Naive thymus-derived CD8-positive, alpha-beta T cell (primary cell): ENCODE results near the gene KIFC3. TPM values are rescaled to one million over a fixed set of nuclear protein-coding genes. Genes with fewer than 3 reads are reported as not detected.

Experiments
- ATAC-seq, 2 donors: fragments of 150-1000 bp; cut with Tn5 transposase in 1 of 2; sonication (Bioruptor Pico), chemical (Tn5 transposase) in 1 of 2; 1 replicate in 1 of 2; 2 replicates in 1 of 2; pipeline ENCODE4 v1.10.0; 2021; ENCODE audit warnings: mild to moderate bottlenecking in 2 of 2, moderate library complexity in 2 of 2
- POLR2A ChIA-PET: fragments of 350-600 bp; sonication (Branson Sonifier 250); formaldehyde crosslinking; loops from one replicate; lab custom pipeline; 2021; ENCODE audit warnings: antibody characterized with exemption; lab: Charles Lee
- DNase-seq, 10 donors: peaks; one replicate each; pipeline versions ENCODE4 v3.0.0 to v3.0.0-alpha.2; 2020 to 2022
- H3K27ac Mint-ChIP-seq, 10 donors: one replicate each; pipeline ENCODE4 v1.8.0; 2020 to 2022; ENCODE audit warnings: mild to moderate bottlenecking in 10 of 10, mixed read lengths in 10 of 10, moderate library complexity in 4 of 10, inconsistent platforms in 1 of 10
- H3K27me3 Mint-ChIP-seq, 5 donors: one replicate each; pipeline ENCODE4 v1.8.0; 2021 to 2022; ENCODE audit warnings: mixed read lengths in 5 of 5
- H3K36me3 Mint-ChIP-seq, 3 donors: one replicate each; pipeline ENCODE4 v1.8.0; 2020 to 2022; ENCODE audit warnings: mixed read lengths in 3 of 3, mild to moderate bottlenecking in 2 of 3, inconsistent platforms in 1 of 3
- H3K4me1 Mint-ChIP-seq, 4 donors: one replicate each; pipeline ENCODE4 v1.8.0; 2021 to 2022; ENCODE audit warnings: mixed read lengths in 4 of 4
- H3K4me3 Mint-ChIP-seq, 10 donors: one replicate each; pipeline ENCODE4 v1.8.0; 2020 to 2022; ENCODE audit warnings: mild to moderate bottlenecking in 10 of 10, mixed read lengths in 10 of 10, moderate library complexity in 6 of 10, inconsistent platforms in 1 of 10
- H3K9me3 Mint-ChIP-seq, 9 donors: one replicate each; pipeline ENCODE4 v1.8.0; 2020 to 2022; ENCODE audit warnings: mixed read lengths in 9 of 9, mild to moderate bottlenecking in 3 of 9, inconsistent platforms in 1 of 9, moderate library complexity in 1 of 9
- polyA plus RNA-seq, 3 donors: library from polyadenylated mRNA; unstranded; fragments of 300-500 nt; fragmentation: Illumina TruSeq; gene quantifications; one replicate each; pipeline ENCODE4 v1.2.3, GENCODE V29; 2021
- total RNA-seq, 8 experiments: library from RNA in 2 of 8; stranded (reverse) in 2 of 8; gene quantifications; one replicate each; pipeline ENCODE4 v1.2.3 and lab custom pipeline; 2021 to 2026

The KIFC3 gene
- total and polyA plus RNA-seq, 5 experiments from 2014 or later, result 0.23 to 0.44 (median 0.36) TPM; not detected in 2

DNA sequence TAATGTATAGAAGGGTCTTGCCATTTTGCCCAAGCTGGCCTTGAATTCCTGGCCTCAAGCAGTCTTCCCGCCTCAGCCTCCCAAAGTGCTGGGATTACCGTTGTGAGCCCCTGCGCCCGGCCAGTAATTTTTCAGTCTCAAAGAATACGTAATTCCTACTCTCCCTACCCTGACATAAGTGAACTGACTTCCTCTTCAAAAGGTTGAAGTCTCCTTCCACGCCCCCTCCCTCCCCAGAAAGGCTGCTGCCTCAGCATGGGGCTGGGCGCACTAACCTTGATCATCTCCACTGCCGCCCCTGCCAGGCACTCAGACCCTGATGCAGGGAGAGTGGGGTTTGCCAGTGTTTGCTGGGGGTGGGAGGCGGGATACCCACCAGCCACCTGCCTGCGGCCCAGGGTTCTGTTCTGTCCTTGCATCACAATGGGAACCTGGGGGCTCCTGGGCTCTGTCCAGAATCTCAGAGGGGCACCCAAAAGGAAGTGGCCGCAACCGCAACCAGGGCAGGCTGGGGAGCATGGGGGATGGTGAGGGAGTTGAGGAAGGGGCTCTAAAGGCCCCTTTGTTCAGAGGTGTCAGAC lies 27.5 kb downstream of the KIFC3 start:
- Mint-ChIP-seq H3K27me3 (no peaks in the 10 kb centered on the region), H3K4me3 (no peak overlapping the region), H3K4me1 (no peaks in the 10 kb centered on the region), H3K9me3 (no peaks in the 10 kb centered on the region), H3K36me3 (no peaks in the 10 kb centered on the region), H3K27ac (peak overlapping the region in 1 of 10 donors; percentile 28)
- no peak for DNase-seq
- POLR2A ChIA-PET, result no interaction called here
- ATAC-seq, result no peak

DNA sequence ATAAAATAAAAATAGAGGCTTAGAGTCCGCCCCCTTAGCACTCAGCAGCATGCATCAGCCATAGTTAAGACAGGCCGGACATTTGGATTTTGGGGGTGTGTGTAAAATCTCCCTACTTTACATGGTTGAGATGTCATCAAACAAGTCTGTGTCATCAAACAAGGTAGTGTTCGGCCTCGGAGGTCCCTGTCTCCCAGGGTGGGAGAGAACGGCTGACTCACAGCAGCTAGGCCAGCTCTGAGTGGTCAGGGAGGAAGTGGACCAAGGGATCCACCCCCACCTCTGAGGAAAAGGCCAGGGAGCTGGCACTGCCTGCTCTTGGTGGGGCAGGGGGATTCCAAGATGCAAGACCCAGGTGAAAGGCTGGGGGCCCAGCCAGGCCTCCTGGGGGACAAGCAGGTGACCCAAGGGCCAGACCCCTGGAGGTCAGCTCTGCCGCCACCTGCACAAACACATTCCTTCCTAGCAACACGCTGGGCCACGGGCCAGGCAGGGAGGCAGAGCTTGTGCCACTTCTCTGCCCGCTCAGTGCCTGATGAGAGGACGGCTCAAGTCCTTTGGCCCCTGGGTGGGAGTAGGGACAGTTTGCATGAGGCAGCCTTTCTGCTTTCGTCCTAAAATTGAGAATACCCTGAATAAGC lies 28.5 kb downstream of the KIFC3 start:
- Mint-ChIP-seq H3K27ac (no peak overlapping the region), H3K4me1 (no peaks in the 10 kb centered on the region), H3K9me3 (no peaks in the 10 kb centered on the region), H3K27me3 (no peaks in the 10 kb centered on the region), H3K4me3 (no peak overlapping the region), H3K36me3 (no peaks in the 10 kb centered on the region)
- DNase-seq (no peak), ATAC-seq (no peak)
- POLR2A ChIA-PET, result no interaction called here

DNA sequence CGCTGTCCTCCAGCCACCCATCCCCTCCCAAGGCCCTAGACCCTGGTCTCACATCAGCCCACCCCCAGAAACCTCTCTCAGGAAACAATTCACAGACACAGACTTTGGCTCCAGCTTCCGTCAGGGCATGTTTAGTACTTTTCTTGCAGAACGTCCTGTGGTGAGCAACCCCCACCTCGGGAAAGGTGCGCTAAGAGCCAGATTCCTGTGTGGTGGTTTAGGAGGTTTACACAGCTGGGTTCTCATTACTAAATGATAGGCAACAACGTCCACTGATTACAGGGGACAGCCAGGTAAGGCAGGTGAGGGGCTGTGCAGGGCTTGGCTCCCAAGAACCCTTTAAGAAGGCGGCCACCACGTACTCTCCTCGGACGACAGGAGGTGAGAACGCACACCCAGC lies 29.3 kb downstream of the KIFC3 start:
- POLR2A ChIA-PET, result no interaction called here
- no peak for ATAC-seq
- no peaks in the 10 kb centered on the region for H3K9me3 Mint-ChIP-seq

DNA sequence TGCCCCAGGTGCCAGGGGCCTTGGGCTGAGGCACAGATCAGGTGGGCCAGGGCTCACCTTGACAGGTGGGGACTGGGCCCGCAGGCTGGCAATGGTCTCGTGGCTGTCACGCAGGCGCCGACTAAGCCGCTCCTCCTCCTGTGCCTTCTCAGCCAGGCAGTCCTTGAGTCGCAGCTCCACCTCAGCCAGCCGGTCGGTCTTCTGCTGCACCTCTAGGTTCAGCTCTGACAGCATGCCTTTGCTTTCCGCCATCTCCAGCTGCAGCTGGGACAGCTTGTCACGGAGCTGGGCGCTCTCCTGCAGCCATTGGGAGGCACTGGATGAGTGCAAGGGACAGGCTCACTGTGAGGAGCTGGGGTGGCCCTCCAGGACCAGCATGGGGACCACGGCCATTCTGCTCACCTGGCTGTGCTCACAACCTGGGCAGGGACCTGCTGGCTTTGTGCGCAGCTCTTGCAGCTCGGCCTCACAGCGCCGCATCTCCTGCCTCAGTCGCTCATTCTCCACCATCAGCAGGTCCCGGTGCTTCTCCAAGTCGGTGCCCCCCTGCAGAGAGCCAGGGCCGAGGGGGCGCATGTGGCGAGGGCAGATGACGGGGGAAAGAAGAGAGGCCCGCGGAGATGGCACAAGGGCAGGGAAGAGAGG lies 31.0 kb downstream of the KIFC3 start:
- Mint-ChIP-seq H3K9me3 (no peaks in the 10 kb centered on the region), H3K4me3 (no peak overlapping the region), H3K27me3 (no peaks in the 10 kb centered on the region), H3K4me1 (no peaks in the 10 kb centered on the region), H3K36me3 (no peaks in the 10 kb centered on the region), H3K27ac (no peak overlapping the region)
- POLR2A ChIA-PET, result no interaction called here
- DNase-seq (no peak), ATAC-seq (no peak)

More for the DNA sequence above, 29.3 kb downstream of the KIFC3 start:
- DNase-seq, result no peak
- H3K27me3 Mint-ChIP-seq, result no peaks in the 10 kb centered on the region
- H3K27ac Mint-ChIP-seq, result no peak overlapping the region
- H3K4me1 Mint-ChIP-seq, result no peaks in the 10 kb centered on the region
- H3K36me3 Mint-ChIP-seq, result no peaks in the 10 kb centered on the region
- H3K4me3 Mint-ChIP-seq, result no peak overlapping the region

DNA sequence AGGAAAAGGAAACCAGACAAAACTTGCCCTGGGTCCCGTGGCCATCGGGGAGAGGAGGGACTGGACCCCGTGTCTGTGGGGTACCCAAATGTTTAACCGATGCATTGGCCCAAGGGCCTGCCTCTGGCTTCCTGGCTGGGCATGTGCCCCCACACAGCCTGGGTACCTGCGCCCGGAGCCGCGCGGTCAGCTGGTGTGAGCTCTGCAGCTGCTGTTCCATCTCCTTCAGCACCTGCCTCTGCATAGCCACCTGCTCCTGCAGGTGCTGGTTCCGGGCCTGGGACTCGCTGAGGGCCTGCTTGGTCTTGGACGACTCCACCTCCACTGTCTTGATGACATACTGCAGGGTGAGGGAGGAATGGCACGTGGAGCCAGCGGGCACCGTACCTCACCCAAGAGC lies 31.9 kb downstream of the KIFC3 start:
- H3K27ac Mint-ChIP-seq, result no peak overlapping the region
- POLR2A ChIA-PET, result no interaction called here
- peak in 1 of 10 donors; percentile 60 for DNase-seq
- H3K4me3 Mint-ChIP-seq, result no peak overlapping the region
- no peak for ATAC-seq
- no peaks in the 10 kb centered on the region for H3K9me3 Mint-ChIP-seq
- H3K27me3 Mint-ChIP-seq, result no peaks in the 10 kb centered on the region
- no peaks in the 10 kb centered on the region for H3K36me3 Mint-ChIP-seq
- no peaks in the 10 kb centered on the region for H3K4me1 Mint-ChIP-seq

DNA sequence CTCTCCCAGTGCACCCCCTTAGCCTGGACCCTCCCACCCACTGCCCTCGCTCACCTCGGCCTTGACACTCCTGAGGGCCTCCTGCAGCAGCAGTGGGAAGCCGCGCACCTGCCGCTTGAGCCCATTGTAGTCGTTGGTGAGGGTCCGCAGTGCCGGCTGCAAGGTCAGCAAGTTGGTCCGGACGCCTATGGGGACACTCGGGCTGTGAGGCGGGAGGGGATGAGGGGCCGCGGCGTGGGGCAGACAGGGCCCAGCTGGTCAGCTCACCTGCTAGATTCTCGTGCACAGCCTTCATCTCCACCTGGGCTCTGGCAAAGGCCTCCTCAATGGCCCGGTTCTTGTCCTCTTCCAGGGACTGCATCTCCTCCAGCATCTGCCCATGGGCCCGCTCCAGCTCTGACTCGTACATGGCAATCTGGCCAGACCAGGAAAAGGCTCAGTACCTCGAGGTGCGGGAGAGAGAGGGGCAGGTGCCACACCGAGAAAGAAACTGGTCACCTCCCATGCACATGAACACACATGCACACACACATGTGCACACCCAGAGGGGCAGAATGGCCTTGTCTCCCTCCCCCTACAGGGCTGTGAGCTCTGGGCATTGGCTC lies 32.6 kb downstream of the KIFC3 start:
- no peak for ATAC-seq

DNA sequence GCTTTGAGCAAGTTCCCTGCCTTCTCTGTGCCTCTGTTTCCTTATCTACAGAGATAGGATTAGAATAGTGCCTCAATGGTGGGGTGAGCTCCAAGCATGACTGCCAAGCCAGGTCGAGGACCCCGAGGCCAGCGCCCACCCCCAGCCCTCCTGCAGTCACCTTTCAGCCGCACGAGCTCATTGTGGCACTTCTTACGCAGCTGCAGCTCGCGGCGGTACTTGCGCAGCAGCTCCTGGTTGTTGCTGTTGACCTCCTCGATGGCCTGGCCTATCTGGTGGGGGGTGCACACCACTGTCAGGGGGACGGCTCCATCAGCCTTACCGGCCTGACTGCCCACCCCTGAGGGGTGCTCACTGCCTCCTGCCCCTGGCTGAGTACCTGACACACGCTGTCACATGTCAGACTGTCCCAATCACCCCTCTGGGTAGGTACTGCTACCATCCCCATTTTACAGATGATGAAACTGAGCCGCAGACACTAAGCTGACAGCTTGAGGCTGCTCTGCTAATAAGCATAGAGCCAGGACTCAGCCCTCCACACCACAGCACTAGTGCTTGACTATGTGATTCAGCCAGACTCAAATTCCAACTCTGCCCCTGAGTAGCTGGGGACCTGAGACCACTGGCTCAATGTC lies 35.5 kb downstream of the KIFC3 start:
- Mint-ChIP-seq H3K9me3 (no peaks in the 10 kb centered on the region), H3K27me3 (no peaks in the 10 kb centered on the region), H3K27ac (no peak overlapping the region), H3K4me3 (no peak overlapping the region), H3K36me3 (no peaks in the 10 kb centered on the region), H3K4me1 (no peaks in the 10 kb centered on the region)
- no peak for DNase-seq
- no peak for ATAC-seq
- POLR2A ChIA-PET, result no interaction called here

More for the DNA sequence above, 32.6 kb downstream of the KIFC3 start:
- Mint-ChIP-seq H3K9me3 (no peaks in the 10 kb centered on the region), H3K36me3 (no peaks in the 10 kb centered on the region), H3K4me3 (no peak overlapping the region), H3K27ac (no peak overlapping the region), H3K4me1 (no peaks in the 10 kb centered on the region), H3K27me3 (no peaks in the 10 kb centered on the region)
- POLR2A ChIA-PET, result no interaction called here
- DNase-seq, result peak in 1 of 10 donors; percentile 43

DNA sequence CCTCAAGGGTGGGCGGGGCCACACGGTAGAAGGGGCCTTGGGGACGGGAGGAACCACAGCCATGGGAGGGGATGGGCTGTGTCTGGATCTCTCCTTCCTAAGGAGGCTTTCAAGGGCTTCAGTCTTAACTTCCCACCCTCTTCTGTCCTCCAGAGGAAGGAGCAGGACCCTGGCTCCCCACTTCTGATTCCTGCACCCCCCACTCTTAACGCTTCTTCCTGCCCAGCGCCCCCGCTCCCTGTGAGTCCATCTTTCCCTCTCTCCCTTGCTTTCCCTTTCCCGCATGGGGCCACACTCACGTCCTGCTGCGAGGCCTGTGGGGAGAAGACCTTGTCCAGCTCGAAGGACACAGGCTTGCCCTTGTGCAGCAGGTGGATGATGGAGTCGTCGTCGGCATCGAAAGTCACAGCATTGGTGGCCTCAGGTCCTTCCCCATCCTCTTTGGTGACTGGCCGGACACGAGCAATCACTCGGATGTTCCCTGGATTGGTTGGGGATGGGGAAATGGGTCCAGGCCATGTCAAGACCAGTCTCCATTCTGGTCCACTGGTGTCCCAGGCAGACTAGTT lies 37.0 kb downstream of the KIFC3 start:
- ATAC-seq (no peak), DNase-seq (no peak)
- H3K27ac Mint-ChIP-seq, result no peak overlapping the region
- no peaks in the 10 kb centered on the region for H3K36me3 Mint-ChIP-seq
- H3K27me3 Mint-ChIP-seq, result no peaks in the 10 kb centered on the region
- H3K4me3 Mint-ChIP-seq, result no peak overlapping the region
- POLR2A ChIA-PET, result no interaction called here
- H3K4me1 Mint-ChIP-seq, result no peaks in the 10 kb centered on the region
- no peaks in the 10 kb centered on the region for H3K9me3 Mint-ChIP-seq

DNA sequence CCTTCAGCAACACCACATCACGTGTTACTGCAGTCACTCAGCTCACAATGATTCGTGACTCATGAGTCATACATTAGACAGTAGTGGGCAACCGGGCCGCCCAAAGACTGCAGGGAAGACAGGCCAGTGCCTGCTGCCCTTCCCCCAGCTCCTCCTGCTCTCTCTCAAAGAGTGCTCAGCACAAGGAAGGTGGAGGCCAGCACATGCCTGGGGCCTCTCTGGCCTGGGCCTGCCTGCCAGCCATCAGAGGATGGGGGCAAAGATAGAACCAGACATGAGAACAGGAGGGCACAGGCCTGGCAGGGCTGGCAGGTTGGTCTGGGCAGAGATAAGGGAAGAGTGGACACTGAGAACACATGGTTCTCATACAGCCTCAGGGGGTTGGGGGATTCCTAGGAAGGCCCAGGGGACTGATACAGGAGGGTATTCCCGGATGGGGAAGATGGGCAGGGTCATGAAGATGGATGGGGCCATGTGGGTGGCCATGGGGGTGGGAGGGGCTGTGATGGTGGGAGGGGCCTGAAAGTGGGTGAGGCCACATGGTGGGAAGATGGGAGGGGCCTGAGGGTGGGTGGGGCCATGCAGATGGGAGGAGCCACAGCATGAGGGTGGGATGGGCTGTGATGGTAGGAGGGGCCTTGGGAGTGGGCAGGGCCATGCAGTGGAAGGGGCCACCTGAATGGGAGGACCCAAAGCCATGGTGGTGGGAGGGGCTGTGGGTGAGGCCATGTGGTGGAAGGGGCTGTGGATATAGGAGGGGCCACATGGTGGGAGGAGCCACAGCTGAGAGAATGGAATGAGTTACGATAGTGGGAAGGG lies 37.7 kb downstream of the KIFC3 start:
- no peaks in the 10 kb centered on the region for H3K36me3 Mint-ChIP-seq
- H3K27ac Mint-ChIP-seq, result no peak overlapping the region
- no peak overlapping the region for H3K4me3 Mint-ChIP-seq
- peak in 2 of 10 donors; percentile 27 to 30 for DNase-seq
- H3K4me1 Mint-ChIP-seq, result no peaks in the 10 kb centered on the region
- H3K9me3 Mint-ChIP-seq, result no peaks in the 10 kb centered on the region
- peak; percentile 53 to 54 for ATAC-seq
- no peaks in the 10 kb centered on the region for H3K27me3 Mint-ChIP-seq
- POLR2A ChIA-PET, result no interaction called here

DNA sequence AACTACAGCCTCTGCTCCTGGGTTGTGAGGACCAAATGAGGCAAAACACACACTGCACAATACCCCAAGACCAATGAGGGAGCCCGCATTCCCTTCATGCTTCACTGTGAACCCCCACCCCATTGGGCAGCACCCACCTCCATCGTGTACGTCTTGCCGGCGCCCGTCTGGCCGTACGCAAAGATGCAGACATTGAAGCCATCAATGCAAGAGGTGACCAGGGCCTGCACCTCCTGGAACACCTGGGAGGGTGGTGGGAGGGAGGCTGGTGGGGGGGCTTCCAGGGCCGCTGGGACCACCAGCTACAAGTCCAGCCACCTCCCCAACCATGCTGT lies 38.3 kb downstream of the KIFC3 start:
- H3K36me3 Mint-ChIP-seq, result no peaks in the 10 kb centered on the region
- H3K4me1 Mint-ChIP-seq, result no peaks in the 10 kb centered on the region
- H3K27me3 Mint-ChIP-seq, result no peaks in the 10 kb centered on the region
- ATAC-seq (no peak), DNase-seq (no peak)
- no peak overlapping the region for H3K27ac Mint-ChIP-seq
- H3K9me3 Mint-ChIP-seq, result no peaks in the 10 kb centered on the region
- POLR2A ChIA-PET, result no interaction called here
- H3K4me3 Mint-ChIP-seq, result no peak overlapping the region

DNA sequence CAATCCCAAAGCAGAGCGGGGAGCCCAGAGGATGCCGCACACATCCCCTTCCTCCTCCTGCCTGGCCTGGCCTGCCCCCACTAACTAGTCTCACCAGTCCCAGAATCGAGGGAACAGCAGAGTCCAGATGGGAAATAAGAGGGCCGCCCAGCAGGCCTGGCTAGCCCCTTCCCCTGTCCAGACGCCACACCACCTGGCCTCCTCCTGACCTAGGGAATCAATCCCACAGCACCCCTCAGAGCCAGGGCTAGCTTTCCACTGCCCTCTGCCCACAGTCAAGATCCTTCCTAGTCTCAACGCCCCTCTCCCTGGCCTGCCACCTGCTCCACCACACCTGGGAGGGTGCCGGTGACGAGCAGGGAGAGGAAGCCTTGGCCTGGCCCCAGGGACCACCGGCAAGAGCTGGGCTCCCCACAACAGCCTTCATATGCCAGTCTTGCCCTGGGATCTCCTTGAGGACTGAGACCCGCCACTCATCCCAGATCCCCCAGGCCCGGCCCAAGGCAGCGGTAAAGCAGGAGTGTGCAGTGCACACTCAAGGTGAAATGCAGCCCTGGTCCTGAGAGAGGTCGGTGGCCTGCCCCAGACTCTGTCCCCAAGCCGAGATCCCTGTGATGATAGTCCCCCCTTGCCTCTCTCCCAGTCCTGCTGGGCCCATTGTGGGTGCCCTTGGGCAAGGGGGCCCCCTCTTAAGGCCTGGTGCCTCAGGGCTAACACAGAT lies 38.8 kb downstream of the KIFC3 start:
- H3K9me3 Mint-ChIP-seq, result no peaks in the 10 kb centered on the region
- POLR2A ChIA-PET, result no interaction called here
- H3K36me3 Mint-ChIP-seq, result no peaks in the 10 kb centered on the region
- no peaks in the 10 kb centered on the region for H3K27me3 Mint-ChIP-seq
- H3K4me1 Mint-ChIP-seq, result no peaks in the 10 kb centered on the region
- H3K27ac Mint-ChIP-seq, result no peak overlapping the region
- ATAC-seq (no peak), DNase-seq (no peak)
- H3K4me3 Mint-ChIP-seq, result no peak overlapping the region
